GM12872 (cell line): ENCODE data around the gene TBP.

ENCODE experiments used
- TF ChIP-seq, protein P1 (sequence below): IDR thresholded peaks from 3 replicates; pipeline ENCODE4 v1.5.1; 2011; ENCODE audit warnings: low read depth, mild to moderate bottlenecking, low read length, moderate library complexity; ENCODE audit not compliant: insufficient read depth

The TBP gene

GRCh38 chr6:170597278-170597677, 43.1 kb downstream of the TBP start:
- TF ChIP-seq, protein P1, sequence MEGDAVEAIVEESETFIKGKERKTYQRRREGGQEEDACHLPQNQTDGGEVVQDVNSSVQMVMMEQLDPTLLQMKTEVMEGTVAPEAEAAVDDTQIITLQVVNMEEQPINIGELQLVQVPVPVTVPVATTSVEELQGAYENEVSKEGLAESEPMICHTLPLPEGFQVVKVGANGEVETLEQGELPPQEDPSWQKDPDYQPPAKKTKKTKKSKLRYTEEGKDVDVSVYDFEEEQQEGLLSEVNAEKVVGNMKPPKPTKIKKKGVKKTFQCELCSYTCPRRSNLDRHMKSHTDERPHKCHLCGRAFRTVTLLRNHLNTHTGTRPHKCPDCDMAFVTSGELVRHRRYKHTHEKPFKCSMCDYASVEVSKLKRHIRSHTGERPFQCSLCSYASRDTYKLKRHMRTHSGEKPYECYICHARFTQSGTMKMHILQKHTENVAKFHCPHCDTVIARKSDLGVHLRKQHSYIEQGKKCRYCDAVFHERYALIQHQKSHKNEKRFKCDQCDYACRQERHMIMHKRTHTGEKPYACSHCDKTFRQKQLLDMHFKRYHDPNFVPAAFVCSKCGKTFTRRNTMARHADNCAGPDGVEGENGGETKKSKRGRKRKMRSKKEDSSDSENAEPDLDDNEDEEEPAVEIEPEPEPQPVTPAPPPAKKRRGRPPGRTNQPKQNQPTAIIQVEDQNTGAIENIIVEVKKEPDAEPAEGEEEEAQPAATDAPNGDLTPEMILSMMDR: no peak

DNA sequence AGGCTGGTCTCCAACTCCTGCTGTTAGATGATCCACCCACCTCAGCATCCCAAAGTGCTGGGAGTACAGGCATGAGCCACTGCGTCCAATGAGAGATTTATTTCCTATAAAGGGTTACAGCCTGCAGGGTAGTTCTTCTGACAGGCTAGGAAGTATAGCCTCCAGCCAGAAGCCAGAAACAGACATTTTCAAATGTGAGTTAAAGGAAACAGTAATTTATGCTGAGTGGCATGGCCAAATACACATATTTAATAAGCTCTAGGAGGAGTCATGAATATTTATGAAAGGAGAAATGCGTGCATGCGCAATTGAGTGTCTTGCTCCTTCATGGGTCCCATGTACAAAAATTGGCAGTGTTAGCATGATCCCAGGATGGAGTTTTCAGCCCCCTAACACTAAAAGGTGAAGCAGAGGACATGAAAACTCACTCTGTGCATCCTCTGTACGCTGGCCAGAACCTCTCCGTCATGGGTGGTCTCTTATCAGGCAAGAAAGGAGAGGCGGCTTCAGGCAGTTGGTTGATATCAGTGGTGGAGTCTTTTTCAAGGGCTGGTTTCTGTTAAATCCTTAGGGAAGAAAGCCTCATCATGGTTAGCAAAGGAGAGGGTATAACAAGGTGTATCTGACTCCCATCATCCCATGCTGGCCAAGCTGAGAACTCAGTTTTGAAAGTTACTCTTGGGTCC, 51.5 kb downstream of the TBP start:
- TF ChIP-seq, protein P1: no peak
